ENCODE data around the gene OR2Z1.
"Not testable (repeated sequence)": the region's sequence is repeated elsewhere in the genome, so short reads cannot be mapped to it uniquely, and the experiment has no call there.

OR2Z1 gene

GRCh38 chr19:8703223-8703622, 18.2 kb upstream of the OR2Z1 start:
- no peak for DNase-seq (ENCODE audit: low spot score)
- TF ChIP-seq CTCF (IDR thresholded peaks at IDR 0.05; ENCODE audit: extremely low read depth, missing control alignments): no peak

- not testable (repeated sequence) for DNase-seq (ENCODE audit: low spot score)
These were observed 16.1 kb upstream of the OR2Z1 start for GRCh38 chr19:8705304-8705703.

GRCh38 chr19:8705742-8706141, 15.7 kb upstream of the OR2Z1 start:
- TF ChIP-seq CTCF (IDR thresholded peaks at IDR 0.05; ENCODE audit: extremely low read depth, missing control alignments): no peak
- DNase-seq (ENCODE audit: low spot score): no peak

GRCh38 chr19:8710337-8710736, 11.1 kb upstream of the OR2Z1 start:
- not testable (repeated sequence) for DNase-seq (ENCODE audit: low spot score)

GRCh38 chr19:8722032-8722431, 598 bp downstream of the OR2Z1 start:
- DNase-seq (ENCODE audit: low spot score): no peak
- no peak for TF ChIP-seq CTCF (IDR thresholded peaks at IDR 0.05; ENCODE audit: extremely low read depth, missing control alignments)

GRCh38 chr19:8724276-8724675, 2.8 kb downstream of the OR2Z1 start:
- no peak for TF ChIP-seq CTCF (IDR thresholded peaks at IDR 0.05; ENCODE audit: extremely low read depth, missing control alignments)
- no peak for DNase-seq (ENCODE audit: low spot score)

GRCh38 chr19:8731428-8732169, 10.2 kb downstream of the OR2Z1 start:
- DNase-seq (ENCODE audit: low spot score): no peak
- no peak for TF ChIP-seq CTCF (IDR thresholded peaks at IDR 0.05; ENCODE audit: extremely low read depth, missing control alignments)

GRCh38 chr19:8738377-8738776, 16.9 kb downstream of the OR2Z1 start:
- no peak for DNase-seq (ENCODE audit: low spot score)
- no peak for TF ChIP-seq CTCF (IDR thresholded peaks at IDR 0.05; ENCODE audit: extremely low read depth, missing control alignments)

- DNase-seq (ENCODE audit: low spot score): not testable (repeated sequence)
These were observed 18.0 kb downstream of the OR2Z1 start for GRCh38 chr19:8739291-8740065.

- not testable (repeated sequence) for DNase-seq (ENCODE audit: low spot score)
These were observed 45.8 kb downstream of the OR2Z1 start for GRCh38 chr19:8767257-8767656.

GRCh38 chr19:8769265-8769664, 47.8 kb downstream of the OR2Z1 start:
- not testable (repeated sequence) for DNase-seq (ENCODE audit: low spot score)

GRCh38 chr19:8773587-8773986, 52.2 kb downstream of the OR2Z1 start:
- not testable (repeated sequence) for DNase-seq (ENCODE audit: low spot score)

Measured in GM20000 (cell line).